ENCODE results near the gene PSKH1.

DNA sequence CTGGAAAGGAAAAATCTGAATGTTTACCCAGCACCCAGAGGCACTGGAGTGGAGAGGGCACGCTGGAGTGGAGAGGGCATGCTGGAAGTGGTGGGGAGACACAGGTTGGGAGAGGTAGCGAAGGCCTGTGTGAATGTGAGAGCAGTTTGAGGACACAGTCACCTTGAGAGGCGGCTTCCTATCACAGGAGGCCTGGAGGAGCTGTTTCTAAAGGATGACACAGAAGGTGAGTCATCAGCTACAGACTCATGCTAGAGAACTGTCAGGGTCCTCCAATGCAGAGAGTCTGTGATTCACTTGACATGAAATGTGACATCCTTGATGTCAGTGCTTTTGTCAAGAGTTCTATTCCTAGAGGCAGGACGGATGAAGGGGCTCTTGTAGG lies 24.8 kb downstream of the PSKH1 start:
- TF ChIP-seq EZH2 (IDR thresholded peaks at IDR 0.05) (no peak), POLR2AphosphoS5 (IDR thresholded peaks at IDR 0.05; ENCODE audit: borderline replicate concordance, low read depth, low read length) (no peak), FOXP2 (optimal IDR thresholded peaks at IDR 0.05; ENCODE audit: control extremely low read depth, extremely low read length, insufficient read depth) (no peak)
